NOMO-1 treated with DMSO at 0.1 percent for 48 hours (cell line): ENCODE measurements around the gene SCAF8.
"Not testable (repeated sequence)": the region's sequence is repeated elsewhere in the genome, so short reads cannot be mapped to it uniquely, and the experiment has no call there.

Experiments used
- DNase-seq: peaks from one replicate; lab custom pipeline; 2025; ENCODE audit not compliant: unreplicated experiment; lab: John Stamatoyannopoulos, UW

The SCAF8 gene

GRCh38 chr6:154736618-154737259 is 3.5 kb downstream of the SCAF8 start:
- DNase-seq = peak; percentile 35

GRCh38 chr6:154737424-154737823 is 4.2 kb downstream of the SCAF8 start:
- DNase-seq = no peak

GRCh38 chr6:154738551-154738961 is 5.3 kb downstream of the SCAF8 start:
- no peak for DNase-seq

- no peak for DNase-seq
Measured at GRCh38 chr6:154740658-154741057, 7.4 kb downstream of the SCAF8 start.

- no peak for DNase-seq
Measured at GRCh38 chr6:154742891-154743290, 9.7 kb downstream of the SCAF8 start.

- not testable (repeated sequence) for DNase-seq
Measured at GRCh38 chr6:154744029-154744745, 11.0 kb downstream of the SCAF8 start.

- no peak for DNase-seq
Measured at GRCh38 chr6:154745243-154745642, 12.0 kb downstream of the SCAF8 start.

GRCh38 chr6:154749341-154749740 is 16.1 kb downstream of the SCAF8 start:
- no peak for DNase-seq

- no peak for DNase-seq
Measured at GRCh38 chr6:154751011-154751800, 18.0 kb downstream of the SCAF8 start.

- DNase-seq = no peak
Measured at GRCh38 chr6:154752022-154752421, 18.8 kb downstream of the SCAF8 start.

GRCh38 chr6:154754152-154754551 is 20.9 kb downstream of the SCAF8 start:
- no peak for DNase-seq

GRCh38 chr6:154757352-154758050 is 24.3 kb downstream of the SCAF8 start:
- no peak for DNase-seq

GRCh38 chr6:154758125-154758524 is 24.9 kb downstream of the SCAF8 start:
- no peak for DNase-seq

- no peak for DNase-seq
Measured at GRCh38 chr6:154763650-154764049, 30.4 kb downstream of the SCAF8 start.

GRCh38 chr6:154765273-154765672 is 32.1 kb downstream of the SCAF8 start:
- no peak for DNase-seq

- DNase-seq = no peak
Measured at GRCh38 chr6:154766288-154766687, 33.1 kb downstream of the SCAF8 start.

- DNase-seq = no peak
Measured at GRCh38 chr6:154767003-154767723, 33.9 kb downstream of the SCAF8 start.

GRCh38 chr6:154768280-154768679 is 35.1 kb downstream of the SCAF8 start:
- DNase-seq = no peak

- no peak for DNase-seq
Measured at GRCh38 chr6:154773610-154774089, 40.4 kb downstream of the SCAF8 start.

GRCh38 chr6:154779157-154779556 is 45.9 kb downstream of the SCAF8 start:
- DNase-seq = not testable (repeated sequence)
